H1 (cell line): Measurements from ENCODE around the gene FBXW8. TPM values are rescaled to one million over a fixed set of nuclear protein-coding genes. Genes with fewer than 3 reads are reported as not detected.

Source experiments
- CTCF ChIA-PET: fragments of 300-600 bp; sonication (Branson Sonifier 250); formaldehyde crosslinking; loops from one replicate; lab custom pipeline; 2021; ENCODE audit not compliant: partially characterized antibody; lab: Charles Lee
- POLR2A ChIA-PET: fragments of 300-600 bp; sonication (Branson Sonifier 250); formaldehyde crosslinking; loops from one replicate; lab custom pipeline; 2021; ENCODE audit warnings: inconsistent platforms; ENCODE audit not compliant: partially characterized antibody; lab: Charles Lee
- DNase-seq, 2 experiments: peaks; one replicate each; pipeline versions ENCODE4 v3.0.0 to v3.0.0-alpha.2; 2010 to 2022; ENCODE audit warnings: low spot score in 2 of 2, low read depth in 1 of 2, mixed read lengths in 1 of 2
- FAIRE-seq: peaks from 2 replicates; lab custom pipeline; 2011; peaks lifted over from hg19 to GRCh38; lab: Jason Lieb, UNC
- H2AFZ ChIP-seq: 2 replicates; pipeline ENCODE4 v1.8.1; 2012; ENCODE audit warnings: low read length, inconsistent platforms
- H2AK5ac ChIP-seq: 2 replicates; pipeline ENCODE4 v1.6.1; 2013; ENCODE audit warnings: low read depth, low read length
- H2BK120ac ChIP-seq: replicated peaks from 2 replicates; pipeline ENCODE3; 2013; ENCODE audit warnings: low read depth, low read length, inconsistent platforms
- H2BK12ac ChIP-seq: 2 replicates; pipeline ENCODE4 v1.6.1; 2013; ENCODE audit warnings: low read depth, low read length
- H2BK15ac ChIP-seq: 2 replicates; pipeline ENCODE4 v1.6.1; 2013; ENCODE audit warnings: low read length
- H2BK20ac ChIP-seq: 2 replicates; pipeline ENCODE4 v1.6.1; 2013; ENCODE audit warnings: low read length
- H2BK5ac ChIP-seq: 2 replicates; pipeline ENCODE4 v1.6.1; 2013; ENCODE audit warnings: low read depth, low read length
- H3K14ac ChIP-seq: 2 replicates; pipeline ENCODE4 v1.6.1; 2013; ENCODE audit warnings: inconsistent platforms; ENCODE audit not compliant: insufficient read length
- H3K18ac ChIP-seq: 2 replicates; pipeline ENCODE4 v1.6.1; 2013; ENCODE audit warnings: low read length; ENCODE audit errors: extremely low read depth
- H3K23ac ChIP-seq: 2 replicates; pipeline ENCODE4 v1.6.1; 2013; ENCODE audit warnings: inconsistent platforms; ENCODE audit not compliant: insufficient read length
- H3K23me2 ChIP-seq: 2 replicates; pipeline ENCODE4 v1.6.1; 2013; ENCODE audit warnings: low read depth, low read length
- H3K27ac ChIP-seq: 2 replicates; pipeline ENCODE4 v1.6.1; 2011; ENCODE audit warnings: low read depth, low read length, inconsistent platforms
- H3K27me3 ChIP-seq, 4 experiments: replicated peaks in 1 of 4; 1 replicate in 1 of 4; 2 replicates in 3 of 4; pipeline versions ENCODE4 v1.6.1 to v1.8.1; 2011 to 2013; ENCODE audit warnings: low read length in 3 of 4, mild to moderate bottlenecking in 3 of 4, inconsistent platforms in 2 of 4, mixed read lengths in 2 of 4, moderate library complexity in 1 of 4; ENCODE audit not compliant: control insufficient read depth in 3 of 4, insufficient read depth in 3 of 4; ENCODE audit errors: extremely low read depth in 1 of 4
- H3K36me3 ChIP-seq, 4 experiments: 2 replicates each; pipeline versions ENCODE4 v1.6.1 to v1.8.1; 2011 to 2013; ENCODE audit warnings: mild to moderate bottlenecking in 4 of 4, low read length in 3 of 4, moderate library complexity in 2 of 4, control low read depth in 1 of 4, inconsistent platforms in 1 of 4; ENCODE audit not compliant: insufficient read depth in 4 of 4, control insufficient read depth in 2 of 4
- H3K4ac ChIP-seq: replicated peaks from 2 replicates; pipeline ENCODE3; 2013; ENCODE audit warnings: low read length, low read depth, mixed read lengths, inconsistent platforms; ENCODE audit not compliant: insufficient read length
- H3K4me1 ChIP-seq, 4 experiments: replicated peaks in 1 of 4; 1 replicate in 1 of 4; 2 replicates in 3 of 4; pipeline versions ENCODE4 v1.6.1 to v1.8.1; 2011 to 2013; ENCODE audit warnings: low read length in 3 of 4, inconsistent platforms in 2 of 4, mixed read lengths in 1 of 4; ENCODE audit not compliant: insufficient read depth in 4 of 4, control insufficient read depth in 3 of 4
- H3K4me2 ChIP-seq, 2 experiments: 2 replicates each; pipeline versions ENCODE4 v1.6.1 to v1.8.1; 2011 to 2013; ENCODE audit warnings: low read depth in 2 of 2, low read length in 2 of 2, control low read depth in 1 of 2, inconsistent platforms in 1 of 2, mild to moderate bottlenecking in 1 of 2; ENCODE audit not compliant: insufficient read depth in 1 of 2
- H3K4me3 ChIP-seq, 4 experiments: fragments of 200-600, 300-600 bp in 1 of 4; sonication (generic), shearing (Covaris generic), sonication (Bioruptor Twin) in 1 of 4; 2 replicates each; pipeline versions ENCODE4 v1.5.1 to v1.8.1; 2011 to 2016; ENCODE audit warnings: low read length in 4 of 4, low read depth in 3 of 4, control low read depth in 2 of 4, inconsistent platforms in 2 of 4, mild to moderate bottlenecking in 2 of 4, mixed read lengths in 1 of 4, moderate library complexity in 1 of 4; ENCODE audit not compliant: insufficient read depth in 2 of 4; ENCODE audit errors: extremely low read depth in 1 of 4
- H3K56ac ChIP-seq: replicated peaks from 2 replicates; pipeline ENCODE3; 2013; ENCODE audit warnings: low read depth, mild to moderate bottlenecking, mixed read lengths, low read length, inconsistent platforms; ENCODE audit not compliant: insufficient read length
- H3K79me1 ChIP-seq: 2 replicates; pipeline ENCODE4 v1.6.1; 2013; ENCODE audit warnings: low read depth, low read length, control low read depth
- H3K79me2 ChIP-seq, 2 experiments: 2 replicates each; pipeline versions ENCODE4 v1.6.1 to v1.8.1; 2012 to 2013; ENCODE audit warnings: low read length in 2 of 2, mild to moderate bottlenecking in 2 of 2, inconsistent platforms in 1 of 2; ENCODE audit not compliant: insufficient read depth in 2 of 2, control insufficient read depth in 1 of 2
- H3K9ac ChIP-seq, 4 experiments: replicated peaks in 1 of 4; 1 replicate in 1 of 4; 2 replicates in 3 of 4; pipeline versions ENCODE4 v1.6.1 to v1.8.1; 2011 to 2013; ENCODE audit warnings: low read depth in 3 of 4, low read length in 3 of 4, control low read depth in 2 of 4, mild to moderate bottlenecking in 2 of 4, moderate library complexity in 2 of 4, inconsistent platforms in 1 of 4; ENCODE audit errors: extremely low read depth in 1 of 4
- H3K9me3 ChIP-seq, 2 experiments: 2 replicates each; pipeline versions ENCODE4 v1.6.1 to v1.8.1; 2012 to 2013; ENCODE audit warnings: mild to moderate bottlenecking in 2 of 2, moderate library complexity in 2 of 2, control low read depth in 1 of 2, inconsistent platforms in 1 of 2, low read depth in 1 of 2, low read length in 1 of 2, mixed read lengths in 1 of 2; ENCODE audit not compliant: insufficient read depth in 2 of 2
- H4K20me1 ChIP-seq, 2 experiments: replicated peaks in 1 of 2; 2 replicates each; pipeline versions ENCODE3 to v1.8.1; 2011 to 2013; ENCODE audit warnings: inconsistent platforms in 2 of 2, low read length in 2 of 2, mild to moderate bottlenecking in 1 of 2; ENCODE audit not compliant: insufficient read depth in 2 of 2, control insufficient read depth in 1 of 2
- H4K5ac ChIP-seq: 2 replicates; pipeline ENCODE4 v1.6.1; 2013; ENCODE audit warnings: low read length, low read depth, mixed read lengths, inconsistent platforms; ENCODE audit not compliant: insufficient read length
- H4K8ac ChIP-seq: 2 replicates; pipeline ENCODE4 v1.8.0; 2013; ENCODE audit warnings: mild to moderate bottlenecking, moderate library complexity, low read length, inconsistent platforms; ENCODE audit not compliant: insufficient read depth; ENCODE audit errors: extremely low read depth
- H4K91ac ChIP-seq: replicated peaks from 2 replicates; pipeline ENCODE3; 2013; ENCODE audit warnings: low read length, mixed read lengths, inconsistent platforms; ENCODE audit not compliant: insufficient read length
- ATF2 ChIP-seq: IDR thresholded peaks from 2 replicates; pipeline ENCODE4 v1.6.1; 2012; ENCODE audit warnings: low read length, inconsistent platforms
- MAX ChIP-seq: IDR thresholded peaks from 2 replicates; pipeline ENCODE4 v1.6.1; 2012; ENCODE audit warnings: inconsistent platforms
- NRF1 ChIP-seq: IDR thresholded peaks from 2 replicates; pipeline ENCODE4 v1.6.1; 2011; ENCODE audit warnings: mild to moderate bottlenecking, low read depth, low read length, improper control_type of control experiment
- PHF8 ChIP-seq: fragments of 200-600 bp; sonication (generic); conservative IDR thresholded peaks from 2 replicates; pipeline ENCODE4 v1.7.1; 2012; ENCODE audit warnings: low read depth, mild to moderate bottlenecking, inconsistent platforms, low read length, moderate library complexity
- SUZ12 ChIP-seq: fragments of 200-600 bp; sonication (generic); IDR thresholded peaks from 2 replicates; pipeline ENCODE4 v1.6.1; 2012; ENCODE audit warnings: mild to moderate bottlenecking, inconsistent platforms, low read length, moderate library complexity, mixed read lengths
- WGBS, 2 experiments: shearing (Covaris generic) in 1 of 2; methylation state at CpG; one replicate each; pipeline versions ENCODE4 v1.1.6 to v1.1.7; 2013 to 2015; ENCODE audit warnings: low lambda C conversion rate in 2 of 2, mixed read lengths in 2 of 2, inconsistent platforms in 1 of 2, low coverage in 1 of 2, missing lambda C conversion rate in 1 of 2; ENCODE audit not compliant: insufficient replicate concordance in 2 of 2, insufficient coverage in 1 of 2, insufficient read length in 1 of 2; ENCODE audit errors: extremely low coverage in 1 of 2, missing lambda C conversion rate in 1 of 2; 5-methylcytosine and 5-hydroxymethylcytosine counted together
- polyA plus RNA-seq, 7 experiments: library from polyadenylated mRNA; depleted of rRNA in 3 of 7; stranded (reverse) in 5 of 7; unstranded in 2 of 7; fragments of >200 nt in 5 of 7; fragments of 200-250 nt in 2 of 7; gene quantifications; 1 replicate in 5 of 7; 2 replicates in 1 of 7; 4 replicates in 1 of 7; pipeline versions ENCODE4 v1.2.1 to v1.2.3, GENCODE V29; 2011 to 2013; ENCODE audit warnings: missing spikeins in 2 of 7, mixed read lengths in 2 of 7
- total RNA-seq: library from RNA; stranded (reverse); fragmentation: NEBNext Ultra II Directional; extraction: Animal tissue kit (Norgen Biotek cat#: 25700); gene quantifications from 2 replicates; pipeline ENCODE4 v1.2.1, GENCODE V29; 2021

FBXW8 gene
- total and polyA plus RNA-seq, 2 of the 8 experiments (the other 6 are each of a cell fraction or from before 2014, with no cell fraction given) = 15.8 to 16.0 TPM

- Histone ChIP-seq H3K23me2 (no peaks in the 10 kb centered on the region), H2BK15ac (no peak overlapping the region), H3K4ac (no peak overlapping the region), H3K79me2 (no peaks in the 10 kb centered on the region), H3K18ac (no peak overlapping the region), H4K91ac (no peak overlapping the region), H3K79me1 (no peaks in the 10 kb centered on the region), H2BK5ac (no peak overlapping the region), H2AFZ (no peak overlapping the region), H3K23ac (no peak overlapping the region), H3K27me3 (no peaks in the 10 kb centered on the region), H4K5ac (no peak overlapping the region), H2BK12ac (no peak overlapping the region; the same call in 1 of the 2 replicates), H3K27ac (no peak overlapping the region), H3K14ac (no peak overlapping the region), H4K20me1 (peaks cover 2 to 4% of the 10 kb centered on the region in 2 experiments), H3K9me3 (no peaks in the 10 kb centered on the region), H2BK20ac (no peak overlapping the region), H3K56ac (no peak overlapping the region), H4K8ac (no peak overlapping the region), H2AK5ac (0 out of 2 replicates have a peak overlapping the region, but pooled peaks have one; percentile 76), H3K4me2 (no peak overlapping the region), H2BK120ac (no peak overlapping the region), H3K9ac (no peak overlapping the region), H3K4me1 (peaks cover 0 to 5% (median 0%) of the 10 kb centered on the region in 4 experiments; a peak in 2 of 7 replicates), H3K4me3 (no peak overlapping the region), H3K36me3 (peaks cover 2 to 14% (median 5%) of the 10 kb centered on the region in 4 experiments; a peak in 7 of 8 replicates)
- WGBS, 2 experiments = 80% methylated on average over 12 of the region's 12 CpGs; no CpG with 5 or more reads in 1 of the 2 experiments
- DNase-seq (no peak), FAIRE-seq (no peak)
- ChIA-PET CTCF (interaction anchor here (0.8 to 10.7 kb wide), 5 partner anchors 10 to 99 kb away, joined by 3 to 161 read pairs (median 5); no protein-coding TSS in a partner anchor), POLR2A (interaction anchor here (0.6 to 2.2 kb wide), 4 partner anchors 11 to 78 kb away, joined by 3 to 6 read pairs (median 4); no protein-coding TSS in a partner anchor)
- TF ChIP-seq NRF1 = no peak
- no peak for TF ChIP-seq ATF2
- no peak for TF ChIP-seq SUZ12
- TF ChIP-seq MAX = no peak
- no peak for TF ChIP-seq PHF8
Observed at GRCh38 chr12:117020536-117021220, 109.9 kb downstream of the FBXW8 start.
